Neuronal stem cell (in vitro differentiated cells): ENCODE measurements around the gene KANK3.
"Not testable (repeated sequence)": the region's sequence is repeated elsewhere in the genome, so short reads cannot be mapped to it uniquely, and the experiment has no call there.

Experiments
- DNase-seq: peaks from one replicate; pipeline ENCODE4 v3.0.0-alpha.2; 2013; ENCODE audit warnings: low spot score
- H2AFZ ChIP-seq: one replicate; pipeline ENCODE4 v1.6.1; 2013; ENCODE audit warnings: mild to moderate bottlenecking, low read length, inconsistent platforms
- H2AK5ac ChIP-seq: 2 replicates; pipeline ENCODE4 v1.6.1; 2013; ENCODE audit warnings: low read depth, mild to moderate bottlenecking, inconsistent platforms, low read length, moderate library complexity, mixed read lengths
- H2BK120ac ChIP-seq: 2 replicates; pipeline ENCODE4 v1.6.1; 2013; ENCODE audit warnings: low read depth, mild to moderate bottlenecking, inconsistent platforms, low read length, moderate library complexity, mixed read lengths
- H2BK12ac ChIP-seq: one replicate; pipeline ENCODE4 v1.6.1; 2013; ENCODE audit warnings: low read length, inconsistent platforms
- H2BK15ac ChIP-seq: 2 replicates; pipeline ENCODE4 v1.6.1; 2013; ENCODE audit warnings: mild to moderate bottlenecking, low read length, inconsistent platforms, mixed read lengths
- H2BK5ac ChIP-seq: one replicate; pipeline ENCODE4 v1.6.1; 2013; ENCODE audit warnings: inconsistent platforms, mild to moderate bottlenecking, low read length, moderate library complexity
- H3K14ac ChIP-seq: one replicate; pipeline ENCODE4 v1.6.1; 2013; ENCODE audit warnings: low read length, inconsistent platforms
- H3K18ac ChIP-seq: 2 replicates; pipeline ENCODE4 v1.6.1; 2013; ENCODE audit warnings: low read length, inconsistent platforms
- H3K23ac ChIP-seq: 2 replicates; pipeline ENCODE4 v1.6.1; 2013; ENCODE audit warnings: low read depth, mild to moderate bottlenecking, mixed read lengths, low read length, inconsistent platforms; ENCODE audit not compliant: poor library complexity
- H3K27ac ChIP-seq: replicated peaks from 3 replicates; pipeline ENCODE4 v1.5.1; 2013; ENCODE audit warnings: low read length, inconsistent platforms
- H3K27me3 ChIP-seq, 3 experiments: 2 replicates each; pipeline ENCODE4 v1.6.1; 2013; ENCODE audit warnings: low read length in 3 of 3, mild to moderate bottlenecking in 2 of 3, inconsistent platforms in 1 of 3, low read depth in 1 of 3, mixed read lengths in 1 of 3, moderate library complexity in 1 of 3; ENCODE audit not compliant: control insufficient read depth in 3 of 3, insufficient read depth in 3 of 3
- H3K36me3 ChIP-seq, 2 donors: replicated peaks in 1 of 2; 2 replicates each; pipeline ENCODE4 v1.6.1; 2013; ENCODE audit warnings: low read length in 2 of 2; ENCODE audit not compliant: control insufficient read depth in 2 of 2, insufficient read depth in 2 of 2
- H3K4ac ChIP-seq: 2 replicates; pipeline ENCODE4 v1.6.1; 2013; ENCODE audit warnings: inconsistent platforms, mild to moderate bottlenecking, low read length, moderate library complexity
- H3K4me1 ChIP-seq, 2 donors: 1 replicate in 1 of 2; 2 replicates in 1 of 2; pipeline ENCODE4 v1.6.1; 2013; ENCODE audit warnings: low read length in 2 of 2, low read depth in 1 of 2; ENCODE audit not compliant: control insufficient read depth in 2 of 2, insufficient read depth in 1 of 2
- H3K4me2 ChIP-seq: one replicate; pipeline ENCODE4 v1.6.1; 2013; ENCODE audit warnings: mild to moderate bottlenecking, low read length, inconsistent platforms; ENCODE audit not compliant: insufficient read depth, poor library complexity, severe bottlenecking
- H3K4me3 ChIP-seq, 2 donors: 2 replicates each; pipeline ENCODE4 v1.5.1; 2013; ENCODE audit warnings: low read length in 2 of 2, mild to moderate bottlenecking in 2 of 2, inconsistent platforms in 1 of 2, moderate library complexity in 1 of 2
- H3K79me1 ChIP-seq: one replicate; pipeline ENCODE4 v1.6.1; 2013; ENCODE audit warnings: low read depth, mild to moderate bottlenecking, inconsistent platforms, low read length, moderate library complexity
- H3K9ac ChIP-seq: one replicate; pipeline ENCODE4 v1.6.1; 2013; ENCODE audit warnings: mild to moderate bottlenecking, low read depth, low read length, inconsistent platforms; ENCODE audit not compliant: poor library complexity
- H3K9me3 ChIP-seq, 2 donors: replicated peaks in 1 of 2; 2 replicates each; pipeline versions ENCODE3 to v1.6.1; 2013; ENCODE audit warnings: low read length in 2 of 2, mild to moderate bottlenecking in 2 of 2, inconsistent platforms in 1 of 2, low read depth in 1 of 2, mixed read lengths in 1 of 2, moderate library complexity in 1 of 2; ENCODE audit not compliant: control insufficient read depth in 2 of 2, insufficient read depth in 1 of 2
- H4K8ac ChIP-seq: one replicate; pipeline ENCODE4 v1.6.1; 2013; ENCODE audit warnings: low read depth, mild to moderate bottlenecking, inconsistent platforms, low read length, moderate library complexity
- H4K91ac ChIP-seq: one replicate; pipeline ENCODE4 v1.6.1; 2013; ENCODE audit warnings: low read length, low read depth, mild to moderate bottlenecking, inconsistent platforms; ENCODE audit not compliant: poor library complexity
- WGBS, 2 donors: extraction: QIAGEN DNeasy Blood & Tissue Kit; methylation state at CpG; one replicate each; pipeline ENCODE4 v1.1.7; 2013; ENCODE audit warnings: missing lambda C conversion rate in 2 of 2, mixed read lengths in 1 of 2; ENCODE audit not compliant: insufficient read length in 2 of 2, insufficient replicate concordance in 1 of 2; ENCODE audit errors: extremely low coverage in 2 of 2; 5-methylcytosine and 5-hydroxymethylcytosine counted together

Gene KANK3

DNA sequence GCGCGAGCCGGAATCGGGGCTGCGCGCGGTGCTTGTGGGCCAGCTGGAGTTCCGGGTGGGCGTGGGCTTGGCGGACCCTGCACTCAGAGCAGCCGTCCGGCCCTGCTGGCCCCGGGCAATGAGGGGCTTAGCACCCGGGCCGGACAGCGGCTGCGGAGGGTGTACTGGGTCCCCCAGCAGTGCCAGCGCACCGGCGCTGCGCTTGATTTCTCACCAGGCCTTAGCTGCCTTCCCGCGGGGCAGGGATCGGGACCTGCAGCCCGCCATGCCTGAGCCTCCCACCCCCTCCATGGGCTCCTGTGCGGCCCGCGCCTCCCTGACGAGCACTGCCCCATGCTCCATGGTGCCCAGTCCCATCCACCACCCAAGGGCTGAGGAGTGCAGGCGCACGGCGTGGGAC lies 32.7 kb upstream of the KANK3 start:
- H3K4me2 ChIP-seq, H2BK12ac ChIP-seq, H2BK5ac ChIP-seq, H2BK120ac ChIP-seq, H3K4me3 ChIP-seq, H3K79me1 ChIP-seq, H3K27ac ChIP-seq, H2AK5ac ChIP-seq, H3K4ac ChIP-seq, H2AFZ ChIP-seq, H3K27me3 ChIP-seq, DNase-seq, H4K8ac ChIP-seq, H3K14ac ChIP-seq, H3K23ac ChIP-seq, H4K91ac ChIP-seq, H3K9me3 ChIP-seq, H2BK15ac ChIP-seq, H3K18ac ChIP-seq, H3K4me1 ChIP-seq, H3K9ac ChIP-seq: not testable (repeated sequence)
- no CpG with 5 or more reads among the region's 32 CpGs for WGBS, 2 donors
- H3K36me3 ChIP-seq = peaks cover 2 to 11% of the 10 kb centered on the region in 2 donors

DNA sequence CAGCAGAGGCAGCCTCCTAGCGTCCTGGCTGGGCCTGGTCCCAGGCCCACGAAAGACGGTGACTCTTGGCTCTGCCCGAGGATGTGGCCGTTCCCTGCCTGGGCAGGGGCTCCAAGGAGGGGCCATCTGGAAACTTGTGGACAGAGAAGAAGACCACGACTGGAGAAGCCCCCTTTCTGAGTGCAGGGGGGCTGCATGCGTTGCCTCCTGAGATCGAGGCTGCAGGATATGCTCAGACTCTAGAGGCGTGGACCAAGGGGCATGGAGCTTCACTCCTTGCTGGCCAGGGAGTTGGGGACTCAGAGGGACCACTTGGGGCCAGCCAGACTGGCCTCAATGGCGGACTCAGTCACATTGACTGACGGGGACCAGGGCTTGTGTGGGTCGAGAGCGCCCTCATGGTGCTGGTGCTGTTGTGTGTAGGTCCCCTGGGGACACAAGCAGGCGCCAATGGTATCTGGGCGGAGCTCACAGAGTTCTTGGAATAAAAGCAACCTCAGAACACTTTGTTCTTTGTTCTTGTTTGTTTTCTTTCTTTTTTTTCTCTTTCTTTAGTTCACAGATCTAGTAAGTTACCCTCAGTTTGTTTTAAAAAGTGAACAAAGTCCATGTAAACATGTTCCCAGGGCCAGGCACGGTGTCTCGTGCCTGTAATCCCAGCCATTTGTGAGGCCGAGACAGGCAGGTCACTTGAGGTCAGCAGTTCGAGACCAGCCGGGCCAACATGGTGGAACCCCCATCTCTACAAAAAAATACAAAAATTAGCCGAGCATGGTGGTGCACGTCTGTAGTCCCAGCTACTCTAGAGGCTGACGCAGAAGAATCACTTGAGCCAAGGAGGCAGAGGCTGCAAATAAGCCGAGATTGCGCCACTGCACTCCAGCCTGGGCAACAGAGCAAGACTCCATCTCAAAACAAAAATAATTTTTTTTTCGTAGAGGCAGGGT lies 31.1 kb upstream of the KANK3 start:
- Histone ChIP-seq H3K4me3 (no peak overlapping the region), H3K18ac (no peak overlapping the region), H2AFZ (no peak overlapping the region), H3K9me3 (no peaks in the 10 kb centered on the region), H3K14ac (no peak overlapping the region), H2BK120ac (no peak overlapping the region), H4K8ac (no peak overlapping the region), H3K27ac (no peak overlapping the region), H2AK5ac (no peak overlapping the region), H3K23ac (peak overlapping the region; percentile 73), H3K4me2 (no peak overlapping the region), H3K79me1 (no peaks in the 10 kb centered on the region), H3K4ac (no peak overlapping the region), H2BK12ac (no peak overlapping the region), H3K4me1 (peaks cover 0 to 2% of the 10 kb centered on the region in 2 donors), H2BK5ac (peak overlapping the region; percentile 53), H3K9ac (no peak overlapping the region), H3K36me3 (peaks cover 2 to 11% of the 10 kb centered on the region in 2 donors), H4K91ac (no peak overlapping the region), H2BK15ac (peak overlapping the region; percentile 33), H3K27me3 (no peaks in the 10 kb centered on the region)
- no peak for DNase-seq
- WGBS, 2 donors = no CpG with 5 or more reads among the region's 26 CpGs

- H3K36me3 ChIP-seq = peaks cover 3 to 11% of the 10 kb centered on the region in 2 donors
- H3K27ac ChIP-seq = no peak overlapping the region
These were observed 28.1 kb upstream of the KANK3 start for GRCh38 chr19:8371011-8371804.

More at GRCh38 chr19:8371011-8371804, 28.1 kb upstream of the KANK3 start:
- Histone ChIP-seq H3K4me3 (no peak overlapping the region), H3K4ac (no peak overlapping the region), H2BK120ac (peak overlapping the region; percentile 54), H2BK12ac (peak overlapping the region; percentile 10), H3K18ac (peak overlapping the region; percentile 64), H4K8ac (no peak overlapping the region), H3K27me3 (peaks cover 0 to 2% (median 1%) of the 10 kb centered on the region in 3 experiments), H3K4me2 (no peak overlapping the region), H2BK15ac (peak overlapping the region; percentile 87), H3K14ac (peak overlapping the region; percentile 21), H2AFZ (no peak overlapping the region), H4K91ac (no peak overlapping the region), H3K79me1 (peaks cover 2% of the 10 kb centered on the region), H3K9ac (peak overlapping the region; percentile 9), H2BK5ac (peak overlapping the region; percentile 75), H2AK5ac (peak overlapping the region; percentile 79), H3K23ac (peak overlapping the region; percentile 65), H3K9me3 (no peaks in the 10 kb centered on the region), H3K4me1 (peaks cover 9 to 11% of the 10 kb centered on the region in 2 donors)
- no peak for DNase-seq
- WGBS, 2 donors = no CpG with 5 or more reads among the region's 28 CpGs
